Liver (tissue), 3 donors: Measurements from ENCODE around the gene RALY.

Source experiments
- FOXA1 ChIP-seq: IDR thresholded peaks from 2 replicates; pipeline ENCODE4 v1.6.1; 2016; ENCODE audit warnings: antibody characterized with exemption
- GABPA ChIP-seq, 2 donors: IDR thresholded peaks in 1 of 2; conservative IDR thresholded peaks in 1 of 2; 2 replicates each; pipeline ENCODE4 v1.6.1; 2016; ENCODE audit warnings: antibody characterized with exemption in 2 of 2, mild to moderate bottlenecking in 1 of 2, moderate library complexity in 1 of 2
- JUND ChIP-seq, 2 donors: IDR thresholded peaks; 2 replicates each; pipeline ENCODE4 v1.6.1; 2016; ENCODE audit warnings: antibody characterized with exemption in 2 of 2
- NR2F2 ChIP-seq: IDR thresholded peaks from 2 replicates; pipeline ENCODE4 v1.6.1; 2016; ENCODE audit warnings: antibody characterized with exemption
- RXRA ChIP-seq, 2 donors: IDR thresholded peaks; 2 replicates each; pipeline ENCODE4 v1.6.1; 2017 to 2018; ENCODE audit warnings: antibody characterized with exemption in 2 of 2, mild to moderate bottlenecking in 1 of 2
- SP1 ChIP-seq: IDR thresholded peaks from 2 replicates; pipeline ENCODE4 v1.6.1; 2018; ENCODE audit warnings: antibody characterized with exemption, mild to moderate bottlenecking
- TAF1 ChIP-seq: conservative IDR thresholded peaks from 2 replicates; pipeline ENCODE4 v1.6.1; 2016; ENCODE audit warnings: antibody characterized with exemption, mild to moderate bottlenecking
- TF ChIP-seq, protein P1 (sequence below): fragments of 150-350 bp; IDR thresholded peaks from 2 replicates; pipeline ENCODE4 v1.5.1; 2017; ENCODE audit warnings: improper control_type of control experiment, low read depth, low read length; ENCODE audit not compliant: missing input control
- donor health status: healthy.
- donor health status: healthy.

DNA sequence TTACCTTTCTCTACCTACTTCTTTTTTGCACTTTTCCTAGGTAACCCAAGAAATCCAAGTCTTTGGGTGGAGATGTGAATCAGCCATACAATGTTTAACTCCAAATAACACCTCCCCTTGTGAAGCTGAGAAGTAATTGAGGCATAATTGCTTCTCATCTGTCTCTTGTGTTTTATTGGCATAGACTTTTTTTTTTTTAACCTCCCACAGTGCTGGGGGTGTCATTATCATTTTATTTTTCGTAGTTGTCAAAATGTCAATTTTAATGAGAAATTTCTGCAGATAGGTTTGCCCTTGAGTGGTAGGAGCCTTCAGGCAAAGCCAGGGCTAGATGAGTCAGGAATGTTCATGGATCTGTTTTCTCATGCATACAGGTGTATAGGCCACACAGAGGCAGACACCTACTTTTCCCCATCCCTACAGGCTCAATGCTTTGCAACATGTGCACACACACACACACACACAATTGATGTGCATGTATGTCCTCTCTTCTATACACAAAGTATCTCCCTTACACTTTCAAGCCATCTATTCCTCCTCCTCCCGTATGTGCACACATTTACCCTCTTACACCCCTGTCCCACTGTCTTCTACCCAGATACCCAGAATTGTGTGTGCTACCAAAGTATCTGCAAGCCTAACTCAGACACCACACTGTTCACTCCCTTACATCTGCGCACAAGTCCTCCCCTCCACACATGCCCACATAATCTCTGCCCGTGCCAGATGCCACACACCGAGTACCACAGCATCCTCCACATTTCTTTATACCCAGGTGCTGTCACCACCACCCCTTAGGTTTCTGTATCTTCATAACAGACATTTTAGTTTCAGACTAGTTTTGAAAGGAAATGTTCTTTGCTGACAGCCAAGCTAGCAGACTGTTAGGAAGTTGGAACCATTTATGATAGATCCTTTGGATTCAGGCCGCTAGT, 22.0 kb downstream of the RALY start:
- TF ChIP-seq, protein P1, sequence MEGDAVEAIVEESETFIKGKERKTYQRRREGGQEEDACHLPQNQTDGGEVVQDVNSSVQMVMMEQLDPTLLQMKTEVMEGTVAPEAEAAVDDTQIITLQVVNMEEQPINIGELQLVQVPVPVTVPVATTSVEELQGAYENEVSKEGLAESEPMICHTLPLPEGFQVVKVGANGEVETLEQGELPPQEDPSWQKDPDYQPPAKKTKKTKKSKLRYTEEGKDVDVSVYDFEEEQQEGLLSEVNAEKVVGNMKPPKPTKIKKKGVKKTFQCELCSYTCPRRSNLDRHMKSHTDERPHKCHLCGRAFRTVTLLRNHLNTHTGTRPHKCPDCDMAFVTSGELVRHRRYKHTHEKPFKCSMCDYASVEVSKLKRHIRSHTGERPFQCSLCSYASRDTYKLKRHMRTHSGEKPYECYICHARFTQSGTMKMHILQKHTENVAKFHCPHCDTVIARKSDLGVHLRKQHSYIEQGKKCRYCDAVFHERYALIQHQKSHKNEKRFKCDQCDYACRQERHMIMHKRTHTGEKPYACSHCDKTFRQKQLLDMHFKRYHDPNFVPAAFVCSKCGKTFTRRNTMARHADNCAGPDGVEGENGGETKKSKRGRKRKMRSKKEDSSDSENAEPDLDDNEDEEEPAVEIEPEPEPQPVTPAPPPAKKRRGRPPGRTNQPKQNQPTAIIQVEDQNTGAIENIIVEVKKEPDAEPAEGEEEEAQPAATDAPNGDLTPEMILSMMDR: no peak
- TF ChIP-seq GABPA (IDR thresholded peaks at IDR 0.05 in 1 of 2, conservative IDR thresholded peaks at IDR 0.05 in 1 of 2) (no peak), TAF1 (no peak), SP1 (no peak), FOXA1 (no peak), NR2F2 (no peak), JUND (IDR thresholded peaks at IDR 0.05) (no peak), RXRA (IDR thresholded peaks at IDR 0.05) (no peak)
